Neural cell (in vitro differentiated cells): ENCODE data around the gene LOXHD1. TPM values are rescaled to one million over a fixed set of nuclear protein-coding genes. Genes with fewer than 3 reads are reported as not detected.

Source experiments
- H2AFZ ChIP-seq: fragments of 200-600, 300-800 bp; sonication (generic), shearing (Covaris generic); 2 replicates; pipeline ENCODE4 v1.6.0; 2014; ENCODE audit warnings: low read depth, mild to moderate bottlenecking, antibody characterized with exemption, low read length, moderate library complexity
- H3F3A ChIP-seq: fragments of 200-600 bp; shearing (Covaris generic); 2 replicates; pipeline ENCODE4 v1.6.1; 2016; ENCODE audit warnings: mild to moderate bottlenecking, moderate library complexity, mixed read lengths, antibody characterized with exemption, low read length; ENCODE audit not compliant: insufficient read depth, poor library complexity, severe bottlenecking
- H3K27ac ChIP-seq: fragments of 200-600, 300-800 bp; sonication (generic), shearing (Covaris generic); 2 replicates; pipeline ENCODE4 v1.5.1; 2014; ENCODE audit warnings: mild to moderate bottlenecking, low read length, moderate library complexity
- H3K27me3 ChIP-seq: fragments of 300-800, 200-600 bp; sonication (generic), shearing (Covaris generic); 2 replicates; pipeline ENCODE4 v1.6.0; 2014; ENCODE audit warnings: mild to moderate bottlenecking, low read depth, low read length, moderate library complexity; ENCODE audit not compliant: insufficient read depth
- H3K36me3 ChIP-seq: fragments of 300-800, 200-600 bp; sonication (generic), shearing (Covaris generic); 2 replicates; pipeline ENCODE4 v1.5.1; 2014; ENCODE audit warnings: mild to moderate bottlenecking, antibody characterized with exemption, low read length, moderate library complexity; ENCODE audit not compliant: insufficient read depth
- H3K4me2 ChIP-seq: fragments of 300-800, 200-600 bp; sonication (generic), shearing (Covaris generic); 2 replicates; pipeline ENCODE4 v1.6.0; 2014; ENCODE audit warnings: mild to moderate bottlenecking, low read length
- H3K4me3 ChIP-seq: fragments of 300-800, 200-600 bp; sonication (generic), shearing (Covaris generic); 2 replicates; pipeline ENCODE4 v1.5.1; 2014; ENCODE audit warnings: mild to moderate bottlenecking, low read length, moderate library complexity
- H3K79me2 ChIP-seq: fragments of 200-600 bp; shearing (Covaris generic); replicated peaks from 2 replicates; pipeline ENCODE4 v1.6.0; 2014; ENCODE audit warnings: mild to moderate bottlenecking, low read length, moderate library complexity; ENCODE audit not compliant: insufficient read depth
- H3K9ac ChIP-seq: fragments of 300-800, 200-600 bp; sonication (generic), shearing (Covaris generic); 2 replicates; pipeline ENCODE4 v1.6.1; 2016; ENCODE audit warnings: mild to moderate bottlenecking, low read length, mixed read lengths
- H3K9me2 ChIP-seq: fragments of 200-600 bp; shearing (Covaris generic); 2 replicates; pipeline ENCODE4 v1.6.1; 2016; ENCODE audit warnings: mild to moderate bottlenecking, low read length, mixed read lengths; ENCODE audit not compliant: insufficient read depth
- H3K9me3 ChIP-seq: fragments of 200-600, 300-800 bp; sonication (generic), shearing (Covaris generic); 2 replicates; pipeline ENCODE4 v1.6.1; 2016; ENCODE audit warnings: mild to moderate bottlenecking, mixed run types, low read length, moderate library complexity, mixed read lengths
- H4K20me1 ChIP-seq: fragments of 200-600 bp; shearing (Covaris generic); 2 replicates; pipeline ENCODE4 v1.6.1; 2016; ENCODE audit warnings: mild to moderate bottlenecking, mixed run types; ENCODE audit not compliant: insufficient read depth
- EP300 ChIP-seq: fragments of 450-650 bp; conservative IDR thresholded peaks from 2 replicates; pipeline ENCODE4 v1.6.1; 2014; ENCODE audit warnings: antibody characterized with exemption, mild to moderate bottlenecking, moderate library complexity; ENCODE audit not compliant: poor library complexity, severe bottlenecking
- EZH2 ChIP-seq: fragments of 200-600, 300-800 bp; shearing (Covaris generic), sonication (generic); IDR thresholded peaks from 2 replicates; pipeline ENCODE4 v1.6.1; 2014; ENCODE audit warnings: antibody characterized with exemption, low read length, borderline replicate concordance, mild to moderate bottlenecking; ENCODE audit not compliant: insufficient read depth, poor library complexity, severe bottlenecking
- MXI1 ChIP-seq: fragments of 450-650 bp; conservative IDR thresholded peaks from 2 replicates; pipeline ENCODE4 v1.6.1; 2014; ENCODE audit warnings: antibody characterized with exemption, mild to moderate bottlenecking; ENCODE audit not compliant: poor library complexity, severe bottlenecking
- POLR2AphosphoS5 ChIP-seq: IDR thresholded peaks from 2 replicates; pipeline ENCODE4 v1.6.1; 2012
- RAD21 ChIP-seq: fragments of 450-650 bp; conservative IDR thresholded peaks from 2 replicates; pipeline ENCODE4 v1.6.1; 2014; ENCODE audit warnings: antibody characterized with exemption, mild to moderate bottlenecking, moderate library complexity
- SMC3 ChIP-seq: fragments of 450-650 bp; conservative IDR thresholded peaks from 2 replicates; pipeline ENCODE4 v1.6.1; 2014; ENCODE audit warnings: antibody characterized with exemption, mild to moderate bottlenecking, moderate library complexity; ENCODE audit not compliant: poor library complexity
- TAF1 ChIP-seq: IDR thresholded peaks from 2 replicates; pipeline ENCODE4 v1.6.1; 2012; ENCODE audit warnings: low read depth
- polyA plus RNA-seq: library from polyadenylated mRNA; depleted of rRNA; stranded (reverse); fragments of >200 nt; gene quantifications from 2 replicates; pipeline ENCODE4 v1.2.3, GENCODE V29; 2014
- TF ChIP-seq, protein P1 (sequence below): fragments of 450-650 bp; IDR thresholded peaks from 2 replicates; pipeline ENCODE4 v1.5.1; 2014; ENCODE audit warnings: antibody characterized with exemption, mild to moderate bottlenecking, moderate library complexity; ENCODE audit not compliant: poor library complexity, severe bottlenecking
- TF ChIP-seq, protein P2 (sequence below): IDR thresholded peaks from 2 replicates; pipeline ENCODE4 v1.6.1; 2012; ENCODE audit warnings: borderline replicate concordance

LOXHD1 gene
- polyA plus RNA-seq, 1 donor from 2014 or later = not detected

DNA sequence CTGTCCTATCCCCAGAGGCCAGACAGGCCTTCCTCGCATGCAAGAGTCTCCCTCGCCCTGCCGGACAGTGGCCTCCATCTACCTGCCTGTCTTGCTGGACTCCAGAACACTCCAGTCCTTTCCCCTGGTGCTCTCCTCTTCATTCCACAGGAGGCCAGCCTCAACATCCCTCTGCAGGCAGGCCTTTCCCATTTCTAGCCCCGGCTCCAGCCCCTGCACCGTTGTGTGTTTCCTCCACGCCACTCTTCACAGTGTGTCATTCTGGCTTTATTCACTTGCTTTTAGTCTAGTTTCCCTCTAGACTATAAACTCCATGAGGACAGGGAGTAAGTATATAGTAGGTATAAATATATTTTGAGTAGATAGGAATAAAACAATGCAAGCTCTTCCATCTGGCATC lies 81.2 kb downstream of the LOXHD1 start:
- no peak for TF ChIP-seq RAD21
- TF ChIP-seq, protein P1, sequence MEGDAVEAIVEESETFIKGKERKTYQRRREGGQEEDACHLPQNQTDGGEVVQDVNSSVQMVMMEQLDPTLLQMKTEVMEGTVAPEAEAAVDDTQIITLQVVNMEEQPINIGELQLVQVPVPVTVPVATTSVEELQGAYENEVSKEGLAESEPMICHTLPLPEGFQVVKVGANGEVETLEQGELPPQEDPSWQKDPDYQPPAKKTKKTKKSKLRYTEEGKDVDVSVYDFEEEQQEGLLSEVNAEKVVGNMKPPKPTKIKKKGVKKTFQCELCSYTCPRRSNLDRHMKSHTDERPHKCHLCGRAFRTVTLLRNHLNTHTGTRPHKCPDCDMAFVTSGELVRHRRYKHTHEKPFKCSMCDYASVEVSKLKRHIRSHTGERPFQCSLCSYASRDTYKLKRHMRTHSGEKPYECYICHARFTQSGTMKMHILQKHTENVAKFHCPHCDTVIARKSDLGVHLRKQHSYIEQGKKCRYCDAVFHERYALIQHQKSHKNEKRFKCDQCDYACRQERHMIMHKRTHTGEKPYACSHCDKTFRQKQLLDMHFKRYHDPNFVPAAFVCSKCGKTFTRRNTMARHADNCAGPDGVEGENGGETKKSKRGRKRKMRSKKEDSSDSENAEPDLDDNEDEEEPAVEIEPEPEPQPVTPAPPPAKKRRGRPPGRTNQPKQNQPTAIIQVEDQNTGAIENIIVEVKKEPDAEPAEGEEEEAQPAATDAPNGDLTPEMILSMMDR = no peak
- no peak for TF ChIP-seq EP300
- no peak for TF ChIP-seq POLR2AphosphoS5
- TF ChIP-seq MXI1 = no peak
- no peak for TF ChIP-seq EZH2
- TF ChIP-seq SMC3 = no peak
- TF ChIP-seq, protein P2, sequence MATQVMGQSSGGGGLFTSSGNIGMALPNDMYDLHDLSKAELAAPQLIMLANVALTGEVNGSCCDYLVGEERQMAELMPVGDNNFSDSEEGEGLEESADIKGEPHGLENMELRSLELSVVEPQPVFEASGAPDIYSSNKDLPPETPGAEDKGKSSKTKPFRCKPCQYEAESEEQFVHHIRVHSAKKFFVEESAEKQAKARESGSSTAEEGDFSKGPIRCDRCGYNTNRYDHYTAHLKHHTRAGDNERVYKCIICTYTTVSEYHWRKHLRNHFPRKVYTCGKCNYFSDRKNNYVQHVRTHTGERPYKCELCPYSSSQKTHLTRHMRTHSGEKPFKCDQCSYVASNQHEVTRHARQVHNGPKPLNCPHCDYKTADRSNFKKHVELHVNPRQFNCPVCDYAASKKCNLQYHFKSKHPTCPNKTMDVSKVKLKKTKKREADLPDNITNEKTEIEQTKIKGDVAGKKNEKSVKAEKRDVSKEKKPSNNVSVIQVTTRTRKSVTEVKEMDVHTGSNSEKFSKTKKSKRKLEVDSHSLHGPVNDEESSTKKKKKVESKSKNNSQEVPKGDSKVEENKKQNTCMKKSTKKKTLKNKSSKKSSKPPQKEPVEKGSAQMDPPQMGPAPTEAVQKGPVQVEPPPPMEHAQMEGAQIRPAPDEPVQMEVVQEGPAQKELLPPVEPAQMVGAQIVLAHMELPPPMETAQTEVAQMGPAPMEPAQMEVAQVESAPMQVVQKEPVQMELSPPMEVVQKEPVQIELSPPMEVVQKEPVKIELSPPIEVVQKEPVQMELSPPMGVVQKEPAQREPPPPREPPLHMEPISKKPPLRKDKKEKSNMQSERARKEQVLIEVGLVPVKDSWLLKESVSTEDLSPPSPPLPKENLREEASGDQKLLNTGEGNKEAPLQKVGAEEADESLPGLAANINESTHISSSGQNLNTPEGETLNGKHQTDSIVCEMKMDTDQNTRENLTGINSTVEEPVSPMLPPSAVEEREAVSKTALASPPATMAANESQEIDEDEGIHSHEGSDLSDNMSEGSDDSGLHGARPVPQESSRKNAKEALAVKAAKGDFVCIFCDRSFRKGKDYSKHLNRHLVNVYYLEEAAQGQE = no peak
- TF ChIP-seq TAF1 = no peak
- no peak overlapping the region for H3K4me3 ChIP-seq
- H4K20me1 ChIP-seq = no peaks in the 10 kb centered on the region
- H3K36me3 ChIP-seq = no peaks in the 10 kb centered on the region
- no peak overlapping the region for H2AFZ ChIP-seq
- H3K9ac ChIP-seq = no peak overlapping the region
- H3K9me2 ChIP-seq = no peaks in the 10 kb centered on the region
- H3K27ac ChIP-seq = no peak overlapping the region
- H3K79me2 ChIP-seq = no peaks in the 10 kb centered on the region
- H3K27me3 ChIP-seq = no peaks in the 10 kb centered on the region
- H3K9me3 ChIP-seq = no peaks in the 10 kb centered on the region
- no peak overlapping the region for H3K4me2 ChIP-seq
- no peaks in the 10 kb centered on the region for H3F3A ChIP-seq

DNA sequence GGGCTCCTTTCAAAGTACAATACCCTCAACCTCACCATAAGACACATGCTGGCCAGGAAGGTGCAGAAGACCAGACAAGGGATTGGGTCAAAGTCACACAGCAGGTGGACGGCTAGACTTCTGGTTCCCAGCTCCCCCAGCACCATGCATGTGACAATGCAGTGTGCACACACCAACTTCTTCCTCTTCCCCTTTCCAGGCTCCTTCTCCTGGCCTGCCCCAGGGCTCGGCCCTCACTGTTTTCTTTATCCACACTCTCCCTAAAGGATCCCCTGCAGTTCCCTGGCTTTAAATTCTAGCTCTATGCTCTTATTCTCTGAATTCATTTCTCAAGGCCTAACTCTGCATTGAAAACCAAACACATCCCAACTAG lies 82.3 kb downstream of the LOXHD1 start:
- H4K20me1 ChIP-seq = no peaks in the 10 kb centered on the region
- TF ChIP-seq, protein P2 = no peak
- no peak for TF ChIP-seq RAD21
- TF ChIP-seq, protein P1 = no peak
- no peak for TF ChIP-seq SMC3
- no peak for TF ChIP-seq POLR2AphosphoS5
- no peak for TF ChIP-seq EZH2
- TF ChIP-seq EP300 = no peak
- no peak for TF ChIP-seq MXI1
- TF ChIP-seq TAF1 = no peak
- H3K27me3 ChIP-seq = no peaks in the 10 kb centered on the region
- H3K79me2 ChIP-seq = no peaks in the 10 kb centered on the region
- H2AFZ ChIP-seq = no peak overlapping the region
- no peaks in the 10 kb centered on the region for H3K36me3 ChIP-seq
- H3K9me2 ChIP-seq = no peaks in the 10 kb centered on the region
- H3K4me2 ChIP-seq = no peak overlapping the region
- H3K9ac ChIP-seq = no peak overlapping the region
- no peaks in the 10 kb centered on the region for H3K9me3 ChIP-seq
- no peak overlapping the region for H3K27ac ChIP-seq
- no peak overlapping the region for H3K4me3 ChIP-seq
- H3F3A ChIP-seq = no peaks in the 10 kb centered on the region
